Lower lobe of right lung (tissue), 1 donor: Measurements from ENCODE around the gene RAPSN. TPM values are rescaled to one million over a fixed set of nuclear protein-coding genes. Genes with fewer than 3 reads are reported as not detected.

Experiments
- microRNA-seq: library from miRNA; unstranded; fragments of <30 nt; microRNA quantifications from one replicate; pipeline ENCODE4 v1.2.0, GENCODE V29; 2020; ENCODE audit warnings: borderline number of aligned reads
- total RNA-seq: library from RNA; stranded (reverse); fragmentation: NEBNext Ultra II Directional; extraction: Animal tissue kit (Norgen Biotek cat#: 25700); gene quantifications from one replicate; pipeline ENCODE4 v1.2.1, GENCODE V29; 2021
- donor health status: DM: no; HTN: yes; CAD: no; lungs with severe emphysema.

Gene RAPSN
- total RNA-seq, 1 donor from 2014 or later = 1.2 TPM

Small RNA genes lying within 50 kb of the gene (microRNA-seq; reads per million reads assigned to microRNA genes)
- not detected for gene MIR4487

Other genes starting within 250 kb of the RAPSN start
- 37.5 TPM for gene DDB2, start 234.2 kb downstream of the RAPSN start, total RNA-seq
- 33.0 TPM for gene ACP2, start 200.3 kb downstream of the RAPSN start, total RNA-seq
- 49.2 TPM for gene NR1H3, start 191.1 kb downstream of the RAPSN start, total RNA-seq
- gene MADD, start 179.0 kb downstream of the RAPSN start, total RNA-seq = 53.7 TPM
- 0.86 TPM for gene MYBPC3, start 96.4 kb downstream of the RAPSN start, total RNA-seq
- 295 TPM for gene SPI1, start 70.6 kb downstream of the RAPSN start, total RNA-seq
- 48.0 TPM for gene SLC39A13, start 40.5 kb downstream of the RAPSN start, total RNA-seq
- gene PSMC3, start 22.7 kb downstream of the RAPSN start, total RNA-seq = 77.1 TPM
- gene CELF1, start 104.0 kb upstream of the RAPSN start, total RNA-seq = 105 TPM
- gene PTPMT1, start 116.5 kb upstream of the RAPSN start, total RNA-seq = 78.1 TPM
- gene KBTBD4, start 129.8 kb upstream of the RAPSN start, total RNA-seq = 13.4 TPM
- 79.0 TPM for gene NDUFS3, start 129.9 kb upstream of the RAPSN start, total RNA-seq
- gene FAM180B, start 137.5 kb upstream of the RAPSN start, total RNA-seq = 0.53 TPM
- 1.3 TPM for gene C1QTNF4, start 145.3 kb upstream of the RAPSN start, total RNA-seq
- gene MTCH2, start 193.4 kb upstream of the RAPSN start, total RNA-seq = 53.1 TPM